ENCODE data around the gene GINS2. TPM values are rescaled to one million over a fixed set of nuclear protein-coding genes. Genes with fewer than 3 reads are reported as not detected.

The GINS2 gene
- total RNA-seq, 1 experiment from 2014 or later = 53.3 TPM

- no peak overlapping the region for H3K9ac ChIP-seq (ENCODE audit: low read length)
Measured at GRCh38 chr16:85659805-85660511, 28.8 kb downstream of the GINS2 start.

GRCh38 chr16:85659336-85659735 is 29.4 kb downstream of the GINS2 start:
- Histone ChIP-seq H3K9ac (ENCODE audit: low read length) (no peak overlapping the region), H3K27me3 (ENCODE audit: insufficient read depth, low read length) (no peaks in the 10 kb centered on the region), H3K4me1 (ENCODE audit: control insufficient read depth in 1 of 2, insufficient read depth in 2 of 2, low read length in 2 of 2) (0 out of 4 replicates have a peak, but pooled peaks cover 0 to 3% of the 10 kb centered on the region in 2 experiments), H2AFZ (ENCODE audit: low read depth, low read length, poor library complexity, severe bottlenecking) (no peak overlapping the region), H3K79me2 (ENCODE audit: insufficient read depth, low read length) (no peaks in the 10 kb centered on the region), H3K9me3 (ENCODE audit: control insufficient read depth in 1 of 2, insufficient read depth in 1 of 2, low read depth in 1 of 2, low read length in 2 of 2) (no peaks in the 10 kb centered on the region), H3K27ac (ENCODE audit: low read depth, low read length) (no peak overlapping the region), H3K9me2 (ENCODE audit: insufficient read depth) (no peaks in the 10 kb centered on the region), H3K36me3 (ENCODE audit: control insufficient read depth in 1 of 2, insufficient read depth in 2 of 2, low read length in 2 of 2) (peaks cover 58 to 65% of the 10 kb centered on the region in 2 experiments), H4K20me1 (ENCODE audit: insufficient read depth) (no peaks in the 10 kb centered on the region), H3K4me2 (ENCODE audit: low read length) (no peak overlapping the region), H3K4me3 (replicated peaks in 1 of 2; ENCODE audit: low read depth in 1 of 2, low read length in 2 of 2) (no peak overlapping the region)
- DNase-seq (ENCODE audit: low read depth, low spot score) (no peak), ATAC-seq (no peak)
- no TSS peak for BruUV-seq (replicated peaks)
- intact Hi-C loops (cut with micrococcal nuclease) = loop anchor here (2.0 to 5.0 kb wide), 2 partner anchors 58 to 101 kb away; no protein-coding TSS in a partner anchor
- RAD21 ChIA-PET (ENCODE audit: low non-redundant PET in 1 of 2, low total read pairs in 2 of 2, uncharacterized antibody in 2 of 2, unreplicated experiment in 2 of 2) = no interaction called here
- CTCF ChIA-PET = interaction anchor here (0.8 to 1.8 kb wide), 9 partner anchors 8 to 351 kb away, joined by 3 to 5 read pairs (median 3); no protein-coding TSS in a partner anchor
- POLR2A ChIA-PET = no interaction called here
- TF ChIP-seq EGR1 (IDR thresholded peaks at IDR 0.05; ENCODE audit: low read depth) (no peak), SRF (IDR thresholded peaks at IDR 0.05; ENCODE audit: low read depth) (no peak), SIN3A (IDR thresholded peaks at IDR 0.05; ENCODE audit: low read depth) (no peak), POLR2A (IDR thresholded peaks at IDR 0.05; ENCODE audit: borderline replicate concordance, extremely low read depth, insufficient read depth, insufficient read length) (no peak), ZNF274 (IDR thresholded peaks at IDR 0.05; ENCODE audit: low read depth, low read length) (no peak), FOSL1 (IDR thresholded peaks at IDR 0.05; ENCODE audit: low read depth) (no peak), ZFX (IDR thresholded peaks at IDR 0.05) (no peak), YY1 (IDR thresholded peaks at IDR 0.05; ENCODE audit: extremely low read depth, insufficient replicate concordance, low read depth, low read length) (no peak), POLR2AphosphoS5 (IDR thresholded peaks at IDR 0.05; ENCODE audit: low read depth, low read length) (no peak)
- TF ChIP-seq, protein P1, sequence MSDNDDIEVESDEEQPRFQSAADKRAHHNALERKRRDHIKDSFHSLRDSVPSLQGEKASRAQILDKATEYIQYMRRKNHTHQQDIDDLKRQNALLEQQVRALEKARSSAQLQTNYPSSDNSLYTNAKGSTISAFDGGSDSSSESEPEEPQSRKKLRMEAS (IDR thresholded peaks at IDR 0.05) = no peak

More at GRCh38 chr16:85659805-85660511, 28.8 kb downstream of the GINS2 start:
- Histone ChIP-seq H3K4me3 (replicated peaks in 1 of 2; ENCODE audit: low read depth in 1 of 2, low read length in 2 of 2) (no peak overlapping the region), H4K20me1 (ENCODE audit: insufficient read depth) (no peaks in the 10 kb centered on the region), H3K36me3 (ENCODE audit: control insufficient read depth in 1 of 2, insufficient read depth in 2 of 2, low read length in 2 of 2) (peaks cover 58 to 60% of the 10 kb centered on the region in 2 experiments), H3K79me2 (ENCODE audit: insufficient read depth, low read length) (no peaks in the 10 kb centered on the region), H3K9me2 (ENCODE audit: insufficient read depth) (no peaks in the 10 kb centered on the region), H3K4me2 (ENCODE audit: low read length) (no peak overlapping the region), H3K9me3 (ENCODE audit: control insufficient read depth in 1 of 2, insufficient read depth in 1 of 2, low read depth in 1 of 2, low read length in 2 of 2) (no peaks in the 10 kb centered on the region), H3K27ac (ENCODE audit: low read depth, low read length) (no peak overlapping the region), H3K4me1 (ENCODE audit: control insufficient read depth in 1 of 2, insufficient read depth in 2 of 2, low read length in 2 of 2) (0 out of 4 replicates have a peak, but pooled peaks cover 0 to 3% of the 10 kb centered on the region in 2 experiments), H3K27me3 (ENCODE audit: insufficient read depth, low read length) (no peaks in the 10 kb centered on the region), H2AFZ (ENCODE audit: low read depth, low read length, poor library complexity, severe bottlenecking) (no peak overlapping the region)
- POLR2A ChIA-PET = no interaction called here
- DNase-seq (ENCODE audit: low read depth, low spot score) (peak; percentile 34), ATAC-seq (peak; percentile 93)
- CTCF ChIA-PET = interaction anchor here (0.7 to 1.8 kb wide), 11 partner anchors 8 to 352 kb away, joined by 3 to 5 read pairs (median 3); no protein-coding TSS in a partner anchor
- intact Hi-C loops (cut with micrococcal nuclease) = loop anchor here (2.0 to 5.0 kb wide), 2 partner anchors 57 to 101 kb away; no protein-coding TSS in a partner anchor
- TF ChIP-seq CEBPB (IDR thresholded peaks at IDR 0.05; ENCODE audit: low read depth) (no peak), RAD21 (IDR thresholded peaks at IDR 0.05; ENCODE audit: low read depth) (peak; percentile 87), EZH2 (IDR thresholded peaks at IDR 0.05) (no peak), SIN3A (IDR thresholded peaks at IDR 0.05; ENCODE audit: low read depth) (no peak)
- TF ChIP-seq, protein P2, sequence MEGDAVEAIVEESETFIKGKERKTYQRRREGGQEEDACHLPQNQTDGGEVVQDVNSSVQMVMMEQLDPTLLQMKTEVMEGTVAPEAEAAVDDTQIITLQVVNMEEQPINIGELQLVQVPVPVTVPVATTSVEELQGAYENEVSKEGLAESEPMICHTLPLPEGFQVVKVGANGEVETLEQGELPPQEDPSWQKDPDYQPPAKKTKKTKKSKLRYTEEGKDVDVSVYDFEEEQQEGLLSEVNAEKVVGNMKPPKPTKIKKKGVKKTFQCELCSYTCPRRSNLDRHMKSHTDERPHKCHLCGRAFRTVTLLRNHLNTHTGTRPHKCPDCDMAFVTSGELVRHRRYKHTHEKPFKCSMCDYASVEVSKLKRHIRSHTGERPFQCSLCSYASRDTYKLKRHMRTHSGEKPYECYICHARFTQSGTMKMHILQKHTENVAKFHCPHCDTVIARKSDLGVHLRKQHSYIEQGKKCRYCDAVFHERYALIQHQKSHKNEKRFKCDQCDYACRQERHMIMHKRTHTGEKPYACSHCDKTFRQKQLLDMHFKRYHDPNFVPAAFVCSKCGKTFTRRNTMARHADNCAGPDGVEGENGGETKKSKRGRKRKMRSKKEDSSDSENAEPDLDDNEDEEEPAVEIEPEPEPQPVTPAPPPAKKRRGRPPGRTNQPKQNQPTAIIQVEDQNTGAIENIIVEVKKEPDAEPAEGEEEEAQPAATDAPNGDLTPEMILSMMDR (IDR thresholded peaks at IDR 0.05 in 2 of 3, conservative IDR thresholded peaks at IDR 0.05 in 1 of 3; ENCODE audit: borderline replicate concordance in 1 of 3, insufficient read depth in 1 of 3, low read depth in 2 of 3, low read length in 2 of 3) = peak; percentile 91 to 100 (median 100)
- no TSS peak for BruUV-seq (replicated peaks)
- RAD21 ChIA-PET (ENCODE audit: low non-redundant PET in 1 of 2, low total read pairs in 2 of 2, uncharacterized antibody in 2 of 2, unreplicated experiment in 2 of 2) = no interaction called here
